Liver (tissue), 9 donors: ENCODE measurements around the gene PHOSPHO1. TPM values are rescaled to one million over a fixed set of nuclear protein-coding genes. Genes with fewer than 3 reads are reported as not detected.

ENCODE experiments used
- DNase-seq: peaks from one replicate; pipeline ENCODE4 v3.0.0-alpha.2; 2017; ENCODE audit warnings: low spot score
- H3K27ac ChIP-seq, 2 donors: one replicate each; pipeline ENCODE4 v1.7.0; 2013; ENCODE audit warnings: inconsistent platforms in 2 of 2, low read length in 2 of 2, control low read depth in 1 of 2, low read depth in 1 of 2, mild to moderate bottlenecking in 1 of 2
- H3K27me3 ChIP-seq, 4 donors: one replicate each; pipeline versions ENCODE4 v1.6.1 to v1.7.0; 2013; ENCODE audit warnings: low read length in 3 of 4, inconsistent platforms in 1 of 4, mild to moderate bottlenecking in 1 of 4, moderate library complexity in 1 of 4; ENCODE audit not compliant: control insufficient read depth in 4 of 4, insufficient read depth in 4 of 4
- H3K36me3 ChIP-seq, 4 donors: one replicate each; pipeline versions ENCODE4 v1.6.1 to v1.7.0; 2013; ENCODE audit warnings: low read length in 3 of 4, mild to moderate bottlenecking in 3 of 4, low read depth in 1 of 4, moderate library complexity in 1 of 4; ENCODE audit not compliant: control insufficient read depth in 4 of 4, insufficient read depth in 3 of 4
- H3K4me1 ChIP-seq, 4 donors: one replicate each; pipeline versions ENCODE4 v1.6.1 to v1.7.0; 2013; ENCODE audit warnings: low read length in 3 of 4, mild to moderate bottlenecking in 3 of 4, moderate library complexity in 1 of 4; ENCODE audit not compliant: control insufficient read depth in 4 of 4, insufficient read depth in 4 of 4
- H3K4me3 ChIP-seq, 3 donors: one replicate each; pipeline versions ENCODE4 v1.6.1 to v1.7.0; 2013; ENCODE audit warnings: low read length in 3 of 3, control low read depth in 1 of 3, low read depth in 1 of 3, mild to moderate bottlenecking in 1 of 3
- H3K9ac ChIP-seq, 2 donors: one replicate each; pipeline ENCODE4 v1.7.0; 2013; ENCODE audit warnings: low read length in 2 of 2, mild to moderate bottlenecking in 2 of 2, moderate library complexity in 2 of 2, control low read depth in 1 of 2, low read depth in 1 of 2
- H3K9me3 ChIP-seq, 4 donors: one replicate each; pipeline versions ENCODE4 v1.6.1 to v1.7.0; 2013; ENCODE audit warnings: low read length in 3 of 4; ENCODE audit not compliant: control insufficient read depth in 4 of 4
- FOXA2 ChIP-seq: IDR thresholded peaks from 2 replicates; pipeline ENCODE4 v1.6.1; 2016; ENCODE audit warnings: antibody characterized with exemption
- HNF4A ChIP-seq, 2 donors: conservative IDR thresholded peaks; 2 replicates each; pipeline ENCODE4 v1.6.1; 2016; ENCODE audit warnings: antibody characterized with exemption in 2 of 2, mild to moderate bottlenecking in 2 of 2
- HNF4G ChIP-seq: IDR thresholded peaks from 2 replicates; pipeline ENCODE4 v1.6.1; 2016; ENCODE audit warnings: antibody characterized with exemption
- JUND ChIP-seq, 2 donors: IDR thresholded peaks; 2 replicates each; pipeline ENCODE4 v1.6.1; 2016; ENCODE audit warnings: antibody characterized with exemption in 2 of 2
- NR2F2 ChIP-seq: IDR thresholded peaks from 2 replicates; pipeline ENCODE4 v1.6.1; 2016; ENCODE audit warnings: antibody characterized with exemption
- RAD21 ChIP-seq, 2 donors: IDR thresholded peaks; 2 replicates each; pipeline ENCODE4 v1.6.1; 2016; ENCODE audit warnings: antibody characterized with exemption in 2 of 2, mild to moderate bottlenecking in 2 of 2
- RXRA ChIP-seq, 2 donors: IDR thresholded peaks; 2 replicates each; pipeline ENCODE4 v1.6.1; 2017 to 2018; ENCODE audit warnings: antibody characterized with exemption in 2 of 2, mild to moderate bottlenecking in 1 of 2
- SP1 ChIP-seq: IDR thresholded peaks from 2 replicates; pipeline ENCODE4 v1.6.1; 2018; ENCODE audit warnings: antibody characterized with exemption, mild to moderate bottlenecking
- TAF1 ChIP-seq: conservative IDR thresholded peaks from 2 replicates; pipeline ENCODE4 v1.6.1; 2016; ENCODE audit warnings: antibody characterized with exemption, mild to moderate bottlenecking
- YY1 ChIP-seq: IDR thresholded peaks from 2 replicates; pipeline ENCODE4 v1.6.1; 2016; ENCODE audit warnings: antibody characterized with exemption, mild to moderate bottlenecking
- WGBS: extraction: QIAGEN DNeasy Blood & Tissue Kit; methylation state at CpG from one replicate; pipeline ENCODE4 v1.1.7; 2013; 5-methylcytosine and 5-hydroxymethylcytosine counted together
- polyA plus RNA-seq, 2 donors: library from polyadenylated mRNA; stranded (reverse) in 1 of 2; unstranded in 1 of 2; fragments of 200-250 nt in 1 of 2; fragments of >200 nt in 1 of 2; fragmentation: Nextera tagmentation in 1 of 2; extraction: Ambion mirVana in 1 of 2; gene quantifications; one replicate each; pipeline versions ENCODE4 v1.2.1 to v1.2.3, GENCODE V29; 2013 to 2015
- total RNA-seq, 2 donors: library from RNA; depleted of rRNA; stranded (reverse); fragments of >200 nt; gene quantifications; one replicate each; pipeline ENCODE4 v1.2.3, GENCODE V29; 2014
- TF ChIP-seq, protein P1 (sequence below): fragments of 150-350 bp; IDR thresholded peaks from 2 replicates; pipeline ENCODE4 v1.5.1; 2017; ENCODE audit warnings: improper control_type of control experiment, low read depth, low read length; ENCODE audit not compliant: missing input control
- TF ChIP-seq, protein P2 (sequence below): IDR thresholded peaks from 2 replicates; pipeline ENCODE4 v1.6.1; 2016; ENCODE audit warnings: antibody characterized with exemption
- donor health status: healthy.
- donor health status: healthy.
- donor health status: healthy.
- donor health status: healthy.
- donor health status: healthy.

PHOSPHO1 gene
- total and polyA plus RNA-seq, 4 donors: 0.22 to 99.4 (median 0.40) TPM

DNA sequence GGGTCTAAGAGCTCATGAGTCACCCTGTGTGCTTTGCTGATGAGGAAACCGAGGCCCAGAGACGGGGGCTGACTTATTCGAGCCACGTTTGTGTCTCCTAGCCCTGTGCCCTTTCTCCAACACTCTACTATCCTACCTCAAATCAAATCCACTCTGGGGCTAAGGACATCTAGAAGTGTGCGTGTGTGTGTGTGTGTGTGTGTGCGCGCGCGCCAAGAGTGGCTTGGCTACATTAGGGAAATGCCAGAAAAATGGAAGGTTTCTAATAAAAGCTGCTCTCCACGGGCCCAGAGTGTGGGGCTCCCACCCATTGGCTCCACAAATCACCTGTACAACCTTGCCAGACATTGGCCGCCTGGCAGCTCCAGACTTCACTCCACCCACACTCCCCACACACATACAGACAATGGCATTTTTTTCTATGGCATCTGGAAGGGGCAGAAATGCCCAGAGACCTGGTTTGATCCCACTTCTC is 30.3 kb upstream of the PHOSPHO1 start:
- peaks cover 0 to 4% (median 0%) of the 10 kb centered on the region in 4 donors for H3K27me3 ChIP-seq
- H3K9ac ChIP-seq: no peak overlapping the region
- peaks cover 3 to 5% (median 4%) of the 10 kb centered on the region in 4 donors for H3K4me1 ChIP-seq
- H3K36me3 ChIP-seq: no peaks in the 10 kb centered on the region
- 53% methylated on average over 11 of the region's 11 CpGs for WGBS
- no peak for TF ChIP-seq FOXA2
- no peak for TF ChIP-seq RAD21 (IDR thresholded peaks at IDR 0.05)
- peak in 1 of 2 donors; percentile 38 for TF ChIP-seq JUND (IDR thresholded peaks at IDR 0.05)
- no peak for TF ChIP-seq HNF4G
- TF ChIP-seq SP1: no peak
- no peaks in the 10 kb centered on the region for H3K9me3 ChIP-seq
- peak overlapping the region; percentile 12 to 56 for H3K27ac ChIP-seq
- H3K4me3 ChIP-seq: peak overlapping the region in 2 of 3 donors; percentile 42 to 68
- no peak for DNase-seq

DNA sequence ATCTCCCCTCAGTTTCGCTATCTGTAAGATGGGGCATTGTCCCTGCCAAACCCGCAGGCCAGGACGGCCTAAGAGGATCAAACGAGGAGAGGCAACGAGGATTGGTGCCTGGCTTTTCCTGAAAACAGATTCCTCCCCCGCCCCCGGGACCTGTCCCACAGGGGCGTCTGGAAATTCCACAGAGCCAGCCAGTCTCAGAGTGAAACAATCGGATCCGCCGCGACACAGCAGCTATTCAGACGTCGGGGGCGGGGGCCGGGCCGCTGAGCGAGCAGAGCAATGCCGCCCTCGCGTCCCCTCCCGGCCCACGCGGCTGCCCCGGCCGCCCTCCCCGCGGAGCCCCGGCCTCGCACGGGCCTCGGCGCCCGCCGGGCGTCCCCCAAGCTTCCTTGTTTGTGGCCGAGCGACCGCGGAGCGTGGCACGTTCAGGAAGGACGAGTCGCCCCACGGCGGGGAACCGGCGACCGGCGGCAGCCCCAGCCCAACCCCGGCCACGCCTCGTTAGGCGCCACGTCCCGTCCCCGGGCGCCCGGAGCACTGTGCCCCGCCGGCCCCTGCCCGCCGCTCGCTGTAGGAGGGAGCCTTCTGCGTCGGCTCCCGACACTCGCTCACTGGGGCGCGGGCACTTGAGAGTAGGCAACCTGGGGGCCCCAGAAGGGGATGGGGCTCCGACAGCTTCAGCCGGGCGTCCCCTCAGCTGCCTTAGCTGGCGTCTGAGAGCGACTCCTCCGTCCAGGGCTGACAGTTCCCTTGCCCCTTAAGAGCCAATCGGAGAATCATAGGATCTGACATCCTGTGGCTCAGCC is 29.6 kb upstream of the PHOSPHO1 start:
- peaks cover 0 to 4% (median 0%) of the 10 kb centered on the region in 4 donors for H3K27me3 ChIP-seq
- no peaks in the 10 kb centered on the region for H3K36me3 ChIP-seq
- no peak for TF ChIP-seq HNF4G
- TF ChIP-seq TAF1: no peak
- TF ChIP-seq YY1: no peak
- TF ChIP-seq NR2F2: no peak
- no peak for TF ChIP-seq RXRA (IDR thresholded peaks at IDR 0.05)
- TF ChIP-seq JUND (IDR thresholded peaks at IDR 0.05): no peak
- TF ChIP-seq, protein P1, sequence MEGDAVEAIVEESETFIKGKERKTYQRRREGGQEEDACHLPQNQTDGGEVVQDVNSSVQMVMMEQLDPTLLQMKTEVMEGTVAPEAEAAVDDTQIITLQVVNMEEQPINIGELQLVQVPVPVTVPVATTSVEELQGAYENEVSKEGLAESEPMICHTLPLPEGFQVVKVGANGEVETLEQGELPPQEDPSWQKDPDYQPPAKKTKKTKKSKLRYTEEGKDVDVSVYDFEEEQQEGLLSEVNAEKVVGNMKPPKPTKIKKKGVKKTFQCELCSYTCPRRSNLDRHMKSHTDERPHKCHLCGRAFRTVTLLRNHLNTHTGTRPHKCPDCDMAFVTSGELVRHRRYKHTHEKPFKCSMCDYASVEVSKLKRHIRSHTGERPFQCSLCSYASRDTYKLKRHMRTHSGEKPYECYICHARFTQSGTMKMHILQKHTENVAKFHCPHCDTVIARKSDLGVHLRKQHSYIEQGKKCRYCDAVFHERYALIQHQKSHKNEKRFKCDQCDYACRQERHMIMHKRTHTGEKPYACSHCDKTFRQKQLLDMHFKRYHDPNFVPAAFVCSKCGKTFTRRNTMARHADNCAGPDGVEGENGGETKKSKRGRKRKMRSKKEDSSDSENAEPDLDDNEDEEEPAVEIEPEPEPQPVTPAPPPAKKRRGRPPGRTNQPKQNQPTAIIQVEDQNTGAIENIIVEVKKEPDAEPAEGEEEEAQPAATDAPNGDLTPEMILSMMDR: no peak
- TF ChIP-seq HNF4A (conservative IDR thresholded peaks at IDR 0.05): no peak
- peak overlapping the region; percentile 54 to 56 for H3K27ac ChIP-seq
- WGBS: 3% methylated on average over 77 of the region's 77 CpGs
- peak; percentile 66 for DNase-seq
- H3K9ac ChIP-seq: peak overlapping the region in 1 of 2 donors; percentile 41
- peak overlapping the region in 2 of 3 donors; percentile 42 to 68 for H3K4me3 ChIP-seq
- H3K4me1 ChIP-seq: peaks cover 3 to 5% (median 4%) of the 10 kb centered on the region in 4 donors
- H3K9me3 ChIP-seq: no peaks in the 10 kb centered on the region

DNA sequence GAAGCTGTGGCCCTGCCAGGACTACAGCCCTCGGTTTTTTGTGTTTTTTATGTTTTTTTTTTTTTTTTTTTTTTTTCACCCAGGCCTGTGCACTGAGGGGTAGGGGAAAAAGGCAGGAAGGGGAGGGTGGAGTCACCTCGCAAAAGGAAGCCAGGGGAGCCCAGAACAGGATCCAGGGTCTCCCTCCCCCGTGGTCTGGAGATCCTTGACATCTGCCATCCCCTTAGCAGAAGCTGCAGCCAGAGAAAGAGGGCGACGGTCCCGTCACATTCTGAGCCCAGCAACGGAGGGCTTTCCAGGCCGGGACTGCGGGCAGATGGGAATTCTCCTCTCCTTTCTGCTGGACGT is 29.1 kb upstream of the PHOSPHO1 start:
- peak overlapping the region in 1 of 2 donors; percentile 41 for H3K9ac ChIP-seq
- H3K36me3 ChIP-seq: no peaks in the 10 kb centered on the region
- peaks cover 0 to 4% (median 0%) of the 10 kb centered on the region in 4 donors for H3K27me3 ChIP-seq
- H3K9me3 ChIP-seq: no peaks in the 10 kb centered on the region
- H3K4me3 ChIP-seq: peak overlapping the region in 1 of 3 donors; percentile 68
- H3K4me1 ChIP-seq: peaks cover 3 to 5% (median 4%) of the 10 kb centered on the region in 4 donors
- TF ChIP-seq RAD21 (IDR thresholded peaks at IDR 0.05): no peak
- no peak for TF ChIP-seq TAF1
- TF ChIP-seq, protein P1: no peak
- TF ChIP-seq, protein P2, sequence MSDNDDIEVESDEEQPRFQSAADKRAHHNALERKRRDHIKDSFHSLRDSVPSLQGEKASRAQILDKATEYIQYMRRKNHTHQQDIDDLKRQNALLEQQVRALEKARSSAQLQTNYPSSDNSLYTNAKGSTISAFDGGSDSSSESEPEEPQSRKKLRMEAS: no peak
- no peak for TF ChIP-seq NR2F2
- WGBS: 37% methylated on average over 10 of the region's 10 CpGs
- DNase-seq: peak; percentile 48
- H3K27ac ChIP-seq: peak overlapping the region; percentile 14 to 54
